H9 (cell line): ENCODE results near the gene ARHGEF7. TPM values are rescaled to one million over a fixed set of nuclear protein-coding genes. Genes with fewer than 3 reads are reported as not detected.
A peak's percentile ranks its signal among the peaks of the same experiment; 100 is the strongest.

ENCODE experiments used
- DNase-seq: peaks from one replicate; pipeline ENCODE4 v3.0.0-alpha.2; 2017
- H2AFZ ChIP-seq: one replicate; pipeline ENCODE4 v1.6.1; 2013; ENCODE audit warnings: mild to moderate bottlenecking, low read length, control low read depth, moderate library complexity
- H2AK5ac ChIP-seq: 2 replicates; pipeline ENCODE4 v1.6.1; 2013; ENCODE audit warnings: low read length, control low read depth, mixed read lengths; ENCODE audit not compliant: insufficient read length
- H2BK120ac ChIP-seq: one replicate; pipeline ENCODE4 v1.6.1; 2013; ENCODE audit warnings: low read depth, mild to moderate bottlenecking, low read length, control low read depth, inconsistent platforms; ENCODE audit not compliant: poor library complexity, severe bottlenecking
- H2BK12ac ChIP-seq: 2 replicates; pipeline ENCODE4 v1.6.1; 2013; ENCODE audit warnings: low read length, control low read depth, mixed read lengths, low read depth; ENCODE audit not compliant: insufficient read length
- H2BK15ac ChIP-seq: 2 replicates; pipeline ENCODE4 v1.6.1; 2013; ENCODE audit warnings: low read depth, low read length, control low read depth
- H2BK20ac ChIP-seq: one replicate; pipeline ENCODE4 v1.6.1; 2013; ENCODE audit warnings: low read depth, mild to moderate bottlenecking, low read length, control low read depth, inconsistent platforms; ENCODE audit not compliant: poor library complexity, severe bottlenecking
- H2BK5ac ChIP-seq: 2 replicates; pipeline ENCODE4 v1.6.1; 2013; ENCODE audit warnings: low read length, control low read depth, mixed read lengths; ENCODE audit not compliant: insufficient read length
- H3K14ac ChIP-seq: 2 replicates; pipeline ENCODE4 v1.6.1; 2013; ENCODE audit warnings: low read length, control low read depth; ENCODE audit not compliant: insufficient read depth
- H3K18ac ChIP-seq: 2 replicates; pipeline ENCODE4 v1.6.1; 2013; ENCODE audit warnings: low read depth, mild to moderate bottlenecking, mixed read lengths, low read length, control low read depth; ENCODE audit not compliant: insufficient read length
- H3K23ac ChIP-seq: 2 replicates; pipeline ENCODE4 v1.6.1; 2013; ENCODE audit warnings: low read length, control low read depth, mixed read lengths, low read depth; ENCODE audit not compliant: insufficient read length
- H3K23me2 ChIP-seq: 2 replicates; pipeline ENCODE4 v1.6.1; 2013; ENCODE audit warnings: low read depth, mild to moderate bottlenecking, mixed read lengths, low read length, control low read depth; ENCODE audit not compliant: insufficient read length, poor library complexity, severe bottlenecking
- H3K27ac ChIP-seq: 2 replicates; pipeline ENCODE4 v1.5.1; 2013; ENCODE audit warnings: low read length, control low read depth, mixed read lengths, low read depth; ENCODE audit not compliant: insufficient read length
- H3K27me3 ChIP-seq: 2 replicates; pipeline ENCODE4 v1.6.1; 2013; ENCODE audit warnings: low read length, control low read depth, inconsistent platforms; ENCODE audit not compliant: insufficient read depth
- H3K4ac ChIP-seq: 2 replicates; pipeline ENCODE4 v1.6.1; 2013; ENCODE audit warnings: low read depth, mild to moderate bottlenecking, control low read depth, inconsistent platforms, low read length, moderate library complexity
- H3K4me1 ChIP-seq: 2 replicates; pipeline ENCODE4 v1.6.1; 2013; ENCODE audit warnings: low read length, control low read depth, inconsistent platforms; ENCODE audit not compliant: insufficient read depth
- H3K4me2 ChIP-seq: 2 replicates; pipeline ENCODE4 v1.6.1; 2013; ENCODE audit warnings: low read length, control low read depth, mixed read lengths; ENCODE audit not compliant: insufficient read length, insufficient read depth
- H3K56ac ChIP-seq: 2 replicates; pipeline ENCODE4 v1.6.1; 2013; ENCODE audit warnings: low read depth, mild to moderate bottlenecking, mixed read lengths, low read length, control low read depth; ENCODE audit not compliant: insufficient read length
- H3K79me1 ChIP-seq: 2 replicates; pipeline ENCODE4 v1.6.1; 2013; ENCODE audit warnings: low read depth, mild to moderate bottlenecking, moderate library complexity, low read length, control low read depth, inconsistent platforms; ENCODE audit not compliant: insufficient read depth, poor library complexity, severe bottlenecking
- H3K79me2 ChIP-seq: 2 replicates; pipeline ENCODE4 v1.6.1; 2013; ENCODE audit warnings: low read length, control low read depth, inconsistent platforms; ENCODE audit not compliant: insufficient read depth
- H3K9ac ChIP-seq: 2 replicates; pipeline ENCODE4 v1.6.1; 2013; ENCODE audit warnings: low read length, control low read depth, mixed read lengths; ENCODE audit not compliant: insufficient read length; ENCODE audit errors: extremely low read depth
- H3K9me3 ChIP-seq: one replicate; pipeline ENCODE4 v1.6.1; 2013; ENCODE audit warnings: low read depth, low read length, inconsistent platforms; ENCODE audit not compliant: control insufficient read depth
- H3T11ph ChIP-seq: one replicate; pipeline ENCODE4 v1.6.1; 2013; ENCODE audit warnings: mild to moderate bottlenecking, low read length, control low read depth, inconsistent platforms
- H4K20me1 ChIP-seq: one replicate; pipeline ENCODE4 v1.6.1; 2013; ENCODE audit not compliant: control insufficient read depth, insufficient read length, insufficient read depth
- H4K5ac ChIP-seq: 2 replicates; pipeline ENCODE4 v1.6.1; 2013; ENCODE audit warnings: low read depth, mild to moderate bottlenecking, mixed read lengths, low read length, control low read depth; ENCODE audit not compliant: insufficient read length
- H4K8ac ChIP-seq: replicated peaks from 2 replicates; pipeline ENCODE4 v1.6.1; 2013; ENCODE audit warnings: low read length, control low read depth, mixed read lengths, low read depth; ENCODE audit not compliant: insufficient read length
- H4K91ac ChIP-seq: 2 replicates; pipeline ENCODE4 v1.6.1; 2013; ENCODE audit warnings: low read depth, mild to moderate bottlenecking, moderate library complexity, mixed read lengths, low read length, control low read depth; ENCODE audit not compliant: insufficient read length
- H3K27ac Mint-ChIP-seq, 3 experiments: 2 replicates in 2 of 3; 3 replicates in 1 of 3; pipeline ENCODE4 v1.8.0; 2020 to 2021; ENCODE audit warnings: mixed read lengths in 3 of 3, mild to moderate bottlenecking in 1 of 3, moderate library complexity in 1 of 3
- H3K27me3 Mint-ChIP-seq: 2 replicates; pipeline ENCODE4 v1.8.0; 2021; ENCODE audit warnings: low read depth, mild to moderate bottlenecking, moderate library complexity, mixed read lengths
- H3K36me3 Mint-ChIP-seq, 3 experiments: 2 replicates in 2 of 3; 3 replicates in 1 of 3; pipeline ENCODE4 v1.8.0; 2020 to 2021; ENCODE audit warnings: low read depth in 3 of 3, mixed read lengths in 3 of 3; ENCODE audit not compliant: insufficient read depth in 1 of 3
- H3K4me1 Mint-ChIP-seq, 2 experiments: 2 replicates each; pipeline ENCODE4 v1.8.0; 2020; ENCODE audit warnings: mixed read lengths in 2 of 2
- H3K4me3 Mint-ChIP-seq, 2 experiments: 2 replicates in 1 of 2; 3 replicates in 1 of 2; pipeline ENCODE4 v1.8.0; 2020 to 2021; ENCODE audit warnings: mild to moderate bottlenecking in 2 of 2, mixed read lengths in 2 of 2, moderate library complexity in 1 of 2
- H3K9me3 Mint-ChIP-seq, 2 experiments: 2 replicates in 1 of 2; 3 replicates in 1 of 2; pipeline ENCODE4 v1.8.0; 2020; ENCODE audit warnings: mild to moderate bottlenecking in 2 of 2, mixed read lengths in 2 of 2, moderate library complexity in 1 of 2
- CTCF ChIP-seq: fragments of 200-600 bp; sonication (generic); conservative IDR thresholded peaks from 3 replicates; pipeline ENCODE4 v1.8.0; 2021; ENCODE audit warnings: antibody characterized with exemption, mild to moderate bottlenecking
- WGBS: extraction: QIAGEN DNeasy Blood & Tissue Kit; methylation state at CpG from one replicate; pipeline ENCODE4 v1.1.7; 2013; ENCODE audit warnings: missing lambda C conversion rate, low lambda C conversion rate, mixed read lengths; ENCODE audit not compliant: insufficient read length; ENCODE audit errors: extremely low coverage; 5-methylcytosine and 5-hydroxymethylcytosine counted together
- total RNA-seq: library from RNA; stranded (reverse); gene quantifications from 2 replicates; pipeline ENCODE4 v1.2.1, GENCODE V29; 2021

The ARHGEF7 gene
- total RNA-seq, 1 experiment from 2014 or later: 51.9 TPM

DNA sequence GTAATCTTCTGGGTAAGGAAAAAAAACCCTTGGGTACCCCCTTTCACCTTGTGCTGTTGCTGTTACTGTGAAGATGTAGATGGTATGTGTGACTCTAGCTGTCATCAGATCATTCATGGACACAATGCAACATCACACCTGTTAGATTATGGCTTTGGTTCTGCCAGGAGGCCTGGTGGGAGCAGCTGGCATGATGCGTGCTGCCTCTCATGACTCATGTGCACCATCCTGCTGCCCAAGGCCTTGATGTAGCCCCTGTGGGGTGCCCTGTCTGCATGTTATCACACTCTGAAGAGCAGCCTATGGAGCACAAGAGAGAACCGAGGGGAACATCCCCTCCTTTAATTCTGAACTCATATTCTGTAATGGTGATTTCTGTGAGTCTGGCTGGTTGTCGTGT, 147.6 kb downstream of the ARHGEF7 start:
- H3K27ac ChIP-seq: no peak overlapping the region
- no peaks in the 10 kb centered on the region for H3K23me2 ChIP-seq
- no peak overlapping the region for H2BK15ac ChIP-seq
- Mint-ChIP-seq H3K36me3 (peaks cover 11 to 29% (median 18%) of the 10 kb centered on the region in 3 experiments; a peak in 6 of 7 replicates), H3K4me1 (peaks cover 21 to 22% of the 10 kb centered on the region in 2 experiments), H3K27me3 (no peaks in the 10 kb centered on the region), H3K9me3 (no peaks in the 10 kb centered on the region), H3K4me3 (no peak overlapping the region), H3K27ac (peak overlapping the region in 2 of 3 experiments; percentile 28 to 32; a peak in 1 of 7 replicates)
- DNase-seq: no peak
- no peak overlapping the region for H2AK5ac ChIP-seq
- H4K5ac ChIP-seq: no peak overlapping the region
- H3K56ac ChIP-seq: no peak overlapping the region
- no peaks in the 10 kb centered on the region for H3K79me2 ChIP-seq
- no peak overlapping the region for H3K4ac ChIP-seq
- no peak overlapping the region for H4K8ac ChIP-seq
- no CpG with 5 or more reads among the region's 3 CpGs for WGBS
- H2BK12ac ChIP-seq: no peak overlapping the region
- no peak overlapping the region for H3K18ac ChIP-seq
- H2BK5ac ChIP-seq: no peak overlapping the region
- H4K91ac ChIP-seq: no peak overlapping the region
- H2BK120ac ChIP-seq: no peak overlapping the region
- no peaks in the 10 kb centered on the region for H3K79me1 ChIP-seq
- H3K14ac ChIP-seq: no peak overlapping the region
- no peaks in the 10 kb centered on the region for H3K27me3 ChIP-seq
- H3K4me1 ChIP-seq: no peaks in the 10 kb centered on the region
- H3K9me3 ChIP-seq: no peaks in the 10 kb centered on the region
- no peak overlapping the region for H3K9ac ChIP-seq
- no peak for TF ChIP-seq CTCF
- no peak overlapping the region for H2AFZ ChIP-seq
- H3T11ph ChIP-seq: no peak overlapping the region
- H3K23ac ChIP-seq: no peak overlapping the region
- H4K20me1 ChIP-seq: no peaks in the 10 kb centered on the region
- H3K4me2 ChIP-seq: no peak overlapping the region
- no peak overlapping the region for H2BK20ac ChIP-seq
